Daoy (cell line): Measurements from ENCODE around the gene POLR3E. TPM values are rescaled to one million over a fixed set of nuclear protein-coding genes. Genes with fewer than 3 reads are reported as not detected.

Experiments used
- DNase-seq: peaks from one replicate; pipeline ENCODE4 v3.0.0-alpha.2; 2015; ENCODE audit warnings: low read depth
- total RNA-seq: library from RNA; depleted of rRNA; stranded (reverse); fragments of >200 nt; shearing (Covaris generic); gene quantifications from 2 replicates; pipeline ENCODE4 v1.2.3, GENCODE V29; 2014; rRNA removed

POLR3E gene, protein sequence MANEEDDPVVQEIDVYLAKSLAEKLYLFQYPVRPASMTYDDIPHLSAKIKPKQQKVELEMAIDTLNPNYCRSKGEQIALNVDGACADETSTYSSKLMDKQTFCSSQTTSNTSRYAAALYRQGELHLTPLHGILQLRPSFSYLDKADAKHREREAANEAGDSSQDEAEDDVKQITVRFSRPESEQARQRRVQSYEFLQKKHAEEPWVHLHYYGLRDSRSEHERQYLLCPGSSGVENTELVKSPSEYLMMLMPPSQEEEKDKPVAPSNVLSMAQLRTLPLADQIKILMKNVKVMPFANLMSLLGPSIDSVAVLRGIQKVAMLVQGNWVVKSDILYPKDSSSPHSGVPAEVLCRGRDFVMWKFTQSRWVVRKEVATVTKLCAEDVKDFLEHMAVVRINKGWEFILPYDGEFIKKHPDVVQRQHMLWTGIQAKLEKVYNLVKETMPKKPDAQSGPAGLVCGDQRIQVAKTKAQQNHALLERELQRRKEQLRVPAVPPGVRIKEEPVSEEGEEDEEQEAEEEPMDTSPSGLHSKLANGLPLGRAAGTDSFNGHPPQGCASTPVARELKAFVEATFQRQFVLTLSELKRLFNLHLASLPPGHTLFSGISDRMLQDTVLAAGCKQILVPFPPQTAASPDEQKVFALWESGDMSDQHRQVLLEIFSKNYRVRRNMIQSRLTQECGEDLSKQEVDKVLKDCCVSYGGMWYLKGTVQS
- 34.1 and 52.9 TPM in 2 replicates for total RNA-seq

GRCh38 chr16:22297114-22297870 is at the start of gene POLR3E:
POLR3E (plus strand) TSS chr16:22297409; CDS start chr16:22302969, 5,560 bp downstream.
- peak; percentile 98 for DNase-seq

DNA sequence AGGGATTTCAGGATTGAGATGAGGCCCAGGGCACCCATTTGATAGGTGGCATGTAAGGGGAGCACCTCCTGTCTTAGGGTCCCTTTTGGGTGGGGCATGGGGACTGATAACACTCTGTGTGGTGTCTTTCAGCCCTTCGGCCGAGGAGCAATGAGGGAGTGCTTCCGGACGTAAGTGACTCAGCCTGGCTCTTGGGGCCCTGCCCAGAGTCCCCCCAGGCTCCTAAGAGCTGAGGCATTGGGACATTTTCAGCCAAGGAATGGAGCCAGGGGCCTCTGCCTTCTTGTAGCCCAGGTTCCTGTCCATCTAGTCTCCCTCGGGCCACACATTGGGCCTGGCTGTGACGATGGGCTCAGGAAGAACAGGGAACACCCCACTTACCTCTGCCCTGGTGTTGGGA is 46.7 kb upstream of the POLR3E start:
- DNase-seq = peak; percentile 38

DNA sequence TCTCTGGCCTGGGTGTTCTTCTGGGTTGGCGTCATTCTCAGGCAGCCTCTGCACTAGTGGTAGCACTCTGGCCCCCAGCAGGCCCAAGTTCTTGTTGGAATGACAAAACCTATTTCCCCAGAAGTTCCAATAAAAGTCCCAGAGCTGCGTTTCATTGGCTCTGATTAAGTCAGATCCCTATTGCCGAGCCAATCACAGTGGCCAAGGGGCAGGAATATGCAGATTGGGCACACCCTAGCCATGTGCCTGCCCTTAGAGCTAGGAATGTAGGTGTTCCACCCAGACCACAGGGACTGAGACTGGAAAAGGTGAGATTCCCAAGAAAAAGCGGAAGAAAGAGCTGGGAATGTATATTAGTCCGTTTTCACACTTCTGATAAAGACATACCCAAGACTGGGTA is 44.9 kb upstream of the POLR3E start:
- DNase-seq = no peak

DNA sequence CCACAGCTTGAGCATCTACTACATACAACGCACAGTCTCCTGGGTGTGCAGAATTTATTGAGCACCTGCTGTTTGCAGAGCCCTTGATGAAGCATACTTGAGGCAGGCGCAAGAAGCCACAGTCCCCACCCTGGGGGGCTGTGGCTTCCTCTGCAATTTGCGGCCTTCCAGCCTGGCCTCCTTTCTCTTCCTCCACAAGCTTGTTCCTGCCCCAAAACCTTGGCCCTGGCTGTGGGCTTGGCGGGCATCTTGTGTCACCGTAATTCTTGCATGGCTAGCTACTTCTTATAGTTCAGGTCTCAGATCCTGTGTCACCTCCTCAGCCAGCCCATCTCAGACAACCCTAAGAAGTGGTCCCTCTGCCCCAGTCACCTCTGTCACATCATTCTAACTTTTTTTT is 43.9 kb upstream of the POLR3E start:
- DNase-seq = no peak

DNA sequence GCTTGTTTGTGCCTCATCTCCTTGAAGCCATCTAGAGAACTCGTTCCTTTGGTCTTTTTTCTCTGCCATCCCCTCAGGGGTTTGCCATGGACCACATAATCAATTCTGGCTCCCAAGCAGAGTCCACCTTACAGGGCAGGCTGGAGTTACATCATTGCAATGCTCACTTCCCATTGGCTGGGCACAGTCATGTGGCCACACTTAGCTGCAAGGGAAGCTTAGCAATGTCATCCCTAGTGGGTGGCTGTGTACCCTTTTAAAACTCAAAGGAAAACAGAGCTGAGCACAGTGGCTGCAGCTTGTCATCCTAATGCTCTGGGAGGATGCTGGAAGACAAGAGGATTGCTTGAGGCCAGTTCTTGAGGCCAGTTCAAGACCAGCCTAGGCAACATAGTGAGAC is 41.9 kb upstream of the POLR3E start:
- DNase-seq = no peak

GRCh38 chr16:22257440-22257839 is 39.8 kb upstream of the POLR3E start:
- DNase-seq = no peak

DNA sequence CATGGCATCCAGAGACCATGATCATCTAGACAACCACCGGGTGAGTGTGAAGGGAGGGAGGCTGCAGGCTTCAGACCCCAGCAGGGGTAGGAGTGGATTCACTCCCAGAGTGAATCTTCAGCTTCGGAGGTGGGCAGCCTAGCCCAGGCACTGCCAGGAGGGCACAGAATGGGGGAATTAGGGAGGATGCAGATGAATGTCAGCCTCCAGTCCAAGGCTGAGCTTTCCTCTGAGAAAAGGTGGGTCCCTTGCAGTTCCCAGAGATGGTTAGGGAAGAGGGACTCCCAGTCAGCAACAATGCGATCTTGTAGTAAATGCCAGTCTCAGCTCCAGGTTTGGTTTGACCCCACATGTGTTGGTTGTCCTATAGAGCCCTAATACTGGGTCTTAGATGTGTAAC is 36.7 kb upstream of the POLR3E start:
- DNase-seq = no peak

DNA sequence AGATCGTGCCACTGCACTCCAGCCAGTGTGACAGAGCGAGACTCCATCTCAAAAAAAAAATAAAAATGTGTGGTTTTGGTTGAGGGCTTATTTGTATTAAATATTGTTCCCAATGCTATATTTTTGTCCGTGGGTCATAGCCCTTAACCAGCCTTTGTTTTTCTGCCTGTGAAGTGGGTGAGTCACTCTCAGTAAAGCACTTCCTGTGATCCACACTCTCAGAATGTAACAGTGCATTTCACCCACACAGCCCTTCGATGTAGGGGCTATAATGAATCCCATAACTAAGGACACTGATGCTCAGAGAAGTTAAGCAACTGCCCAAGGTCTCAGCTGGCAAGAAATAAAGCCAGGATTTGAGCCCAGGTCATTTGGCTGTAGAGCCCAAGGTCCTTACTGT is 34.7 kb upstream of the POLR3E start:
- DNase-seq = peak; percentile 37

DNA sequence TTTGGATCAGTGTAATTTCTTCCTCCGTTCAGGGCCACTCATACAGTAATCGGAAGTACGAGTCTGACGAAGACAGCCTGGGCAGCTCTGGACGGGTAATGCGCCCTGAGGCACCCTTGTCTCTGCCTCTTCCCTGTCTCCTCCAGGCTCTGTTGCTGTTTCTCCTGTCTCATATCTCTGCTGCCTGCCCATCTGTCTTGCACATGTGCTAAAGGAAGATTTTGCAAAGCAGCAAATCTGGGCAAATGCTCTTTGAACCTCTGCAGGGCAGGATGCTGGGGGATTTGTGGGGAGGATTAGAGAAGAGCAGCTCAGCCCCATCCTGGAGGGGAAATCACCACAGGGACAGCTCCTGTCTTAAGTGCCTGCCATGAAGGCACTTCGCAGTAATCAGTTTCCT is 32.4 kb upstream of the POLR3E start:
- no peak for DNase-seq

GRCh38 chr16:22265351-22265750 is 31.9 kb upstream of the POLR3E start:
- DNase-seq = no peak

GRCh38 chr16:22266546-22266945 is 30.7 kb upstream of the POLR3E start:
- no peak for DNase-seq

- no peak for DNase-seq
Measured at GRCh38 chr16:22267764-22268163, 29.4 kb upstream of the POLR3E start.

- no peak for DNase-seq
Measured at GRCh38 chr16:22270525-22270924, 26.7 kb upstream of the POLR3E start.

DNA sequence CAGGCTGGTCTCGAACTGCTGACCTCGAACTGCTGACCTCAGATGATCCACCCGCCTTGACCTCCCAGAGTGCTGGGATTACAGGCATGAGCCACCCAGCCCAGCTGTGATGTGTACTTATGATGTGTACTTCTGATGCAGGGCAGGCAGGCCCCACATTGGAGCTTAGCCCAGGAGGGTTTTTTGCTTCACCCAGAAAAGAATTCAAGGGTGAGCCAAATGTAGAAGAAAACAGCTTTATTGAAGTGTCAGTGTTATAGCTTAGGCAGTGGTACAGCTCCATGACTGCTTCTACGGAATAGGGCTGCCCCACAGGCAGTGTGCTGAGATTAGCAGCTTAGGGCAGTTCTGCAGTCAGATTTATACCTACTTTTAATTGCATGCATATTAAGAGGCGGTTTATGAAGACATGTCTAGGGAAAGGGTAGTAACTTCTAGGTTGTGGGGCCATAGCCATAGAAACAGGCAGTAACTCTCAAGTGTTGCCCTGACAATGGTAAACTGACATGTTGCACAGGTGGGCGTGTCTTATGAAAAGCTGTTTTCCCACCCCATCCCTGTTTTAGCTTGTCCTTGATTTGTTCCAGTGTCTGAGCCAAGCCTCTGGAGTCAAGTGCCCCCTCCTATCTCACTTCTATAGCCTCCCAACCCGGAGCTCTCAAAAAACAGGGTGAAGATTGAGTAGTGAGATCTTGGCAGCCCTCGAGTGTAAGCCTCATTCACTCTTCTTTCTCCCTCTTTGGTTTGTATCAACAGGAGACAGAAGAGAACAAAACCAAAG is 24.1 kb upstream of the POLR3E start:
- DNase-seq = no peak

DNA sequence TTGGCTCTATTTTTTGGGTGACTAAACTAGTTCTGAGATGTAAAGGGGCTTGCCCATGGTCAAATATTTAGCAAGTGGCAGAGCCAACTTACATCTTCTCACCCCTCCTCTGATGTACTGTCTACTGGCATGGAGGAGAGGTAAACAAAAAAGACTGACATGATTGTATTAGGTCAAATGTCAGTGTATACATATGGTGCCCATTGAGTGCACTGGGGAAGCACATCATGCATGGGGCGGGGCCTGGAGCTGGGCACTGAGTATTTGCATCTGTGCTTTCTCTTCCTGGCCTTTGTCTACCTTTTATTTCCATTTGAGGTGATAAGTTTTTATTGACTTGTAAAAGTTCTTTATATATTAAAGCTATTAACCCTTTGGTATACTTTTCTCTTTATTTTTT is 22.3 kb upstream of the POLR3E start:
- DNase-seq = no peak

DNA sequence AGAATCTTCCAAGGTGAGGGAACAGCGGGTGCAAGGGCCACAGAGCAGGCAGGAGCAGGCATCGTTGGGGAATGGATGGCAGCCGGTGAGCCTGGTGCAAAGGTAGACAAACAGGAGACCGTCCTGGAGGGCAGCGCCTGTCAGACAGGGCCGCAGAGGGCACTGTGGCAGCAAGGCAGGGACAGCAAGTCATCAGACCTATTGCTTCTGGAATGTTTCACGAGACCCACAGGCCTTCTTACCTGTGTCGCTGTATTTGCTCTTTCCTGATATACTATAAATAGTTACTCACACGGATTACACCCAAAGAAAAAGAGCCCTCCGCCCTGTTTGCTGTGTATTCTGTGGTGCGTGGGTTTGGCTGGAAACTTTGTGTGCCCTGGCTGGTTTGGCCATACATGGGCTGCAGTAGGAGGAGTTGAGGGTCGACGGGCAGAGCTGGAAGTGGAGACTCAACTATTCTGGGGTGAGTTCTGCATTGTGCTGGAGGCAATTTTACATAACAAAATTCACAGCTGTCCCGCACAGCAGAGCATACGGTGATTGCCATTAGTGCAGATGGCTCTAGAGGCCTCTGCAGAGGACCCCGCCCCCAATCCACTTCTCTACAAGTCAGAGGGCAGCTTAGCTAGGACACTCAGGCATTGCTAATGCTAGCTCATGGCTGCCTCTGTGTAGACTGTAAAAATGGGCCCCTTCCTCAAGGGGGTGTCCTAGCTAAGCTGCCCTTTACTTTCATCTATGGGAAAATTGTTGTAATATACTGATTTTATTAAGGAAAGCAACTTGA is 18.6 kb upstream of the POLR3E start:
- DNase-seq = no peak

- no peak for DNase-seq
Measured at GRCh38 chr16:22282254-22282892, 14.8 kb upstream of the POLR3E start.

- no peak for DNase-seq
Measured at GRCh38 chr16:22284637-22285036, 12.6 kb upstream of the POLR3E start.

DNA sequence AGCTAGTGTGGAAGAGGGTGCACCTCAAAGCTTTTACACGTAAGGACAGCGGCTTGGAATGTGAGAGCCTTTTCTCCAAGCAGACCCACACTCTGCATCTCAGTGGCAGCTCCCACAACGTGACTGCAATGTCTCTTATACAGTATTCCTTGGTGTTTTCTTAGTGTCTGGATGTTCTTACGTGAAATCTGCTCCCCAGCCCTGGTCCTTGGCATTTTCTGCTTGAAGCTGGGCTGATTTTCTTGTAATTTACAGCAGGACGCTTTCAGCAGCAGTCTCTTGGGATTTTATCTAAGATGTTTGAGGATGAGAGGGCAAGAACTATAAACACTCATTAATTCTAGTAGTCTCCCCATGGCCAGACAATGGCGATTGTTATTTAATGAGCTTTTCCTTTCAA is 12.1 kb upstream of the POLR3E start:
- DNase-seq = no peak

- DNase-seq = no peak
Measured at GRCh38 chr16:22291020-22291419, 6.2 kb upstream of the POLR3E start.
